H1 (cell line): ENCODE results near the gene NR2C2. TPM values are rescaled to one million over a fixed set of nuclear protein-coding genes. Genes with fewer than 3 reads are reported as not detected.

Source experiments
- CTCF ChIA-PET: fragments of 300-600 bp; sonication (Branson Sonifier 250); formaldehyde crosslinking; loops from one replicate; lab custom pipeline; 2021; ENCODE audit not compliant: partially characterized antibody; lab: Charles Lee
- POLR2A ChIA-PET: fragments of 300-600 bp; sonication (Branson Sonifier 250); formaldehyde crosslinking; loops from one replicate; lab custom pipeline; 2021; ENCODE audit warnings: inconsistent platforms; ENCODE audit not compliant: partially characterized antibody; lab: Charles Lee
- DNase-seq, 2 experiments: peaks; one replicate each; pipeline versions ENCODE4 v3.0.0 to v3.0.0-alpha.2; 2010 to 2022; ENCODE audit warnings: low spot score in 2 of 2, low read depth in 1 of 2, mixed read lengths in 1 of 2
- FAIRE-seq: peaks from 2 replicates; lab custom pipeline; 2011; peaks lifted over from hg19 to GRCh38; lab: Jason Lieb, UNC
- H2AFZ ChIP-seq: 2 replicates; pipeline ENCODE4 v1.8.1; 2012; ENCODE audit warnings: low read length, inconsistent platforms
- H2AK5ac ChIP-seq: 2 replicates; pipeline ENCODE4 v1.6.1; 2013; ENCODE audit warnings: low read depth, low read length
- H2BK120ac ChIP-seq: replicated peaks from 2 replicates; pipeline ENCODE3; 2013; ENCODE audit warnings: low read depth, low read length, inconsistent platforms
- H2BK12ac ChIP-seq: 2 replicates; pipeline ENCODE4 v1.6.1; 2013; ENCODE audit warnings: low read depth, low read length
- H2BK15ac ChIP-seq: 2 replicates; pipeline ENCODE4 v1.6.1; 2013; ENCODE audit warnings: low read length
- H2BK20ac ChIP-seq: 2 replicates; pipeline ENCODE4 v1.6.1; 2013; ENCODE audit warnings: low read length
- H2BK5ac ChIP-seq: 2 replicates; pipeline ENCODE4 v1.6.1; 2013; ENCODE audit warnings: low read depth, low read length
- H3K14ac ChIP-seq: 2 replicates; pipeline ENCODE4 v1.6.1; 2013; ENCODE audit warnings: inconsistent platforms; ENCODE audit not compliant: insufficient read length
- H3K18ac ChIP-seq: 2 replicates; pipeline ENCODE4 v1.6.1; 2013; ENCODE audit warnings: low read length; ENCODE audit errors: extremely low read depth
- H3K23ac ChIP-seq: 2 replicates; pipeline ENCODE4 v1.6.1; 2013; ENCODE audit warnings: inconsistent platforms; ENCODE audit not compliant: insufficient read length
- H3K23me2 ChIP-seq: 2 replicates; pipeline ENCODE4 v1.6.1; 2013; ENCODE audit warnings: low read depth, low read length
- H3K27ac ChIP-seq: 2 replicates; pipeline ENCODE4 v1.6.1; 2011; ENCODE audit warnings: low read depth, low read length, inconsistent platforms
- H3K27me3 ChIP-seq, 4 experiments: replicated peaks in 1 of 4; 1 replicate in 1 of 4; 2 replicates in 3 of 4; pipeline versions ENCODE4 v1.6.1 to v1.8.1; 2011 to 2013; ENCODE audit warnings: low read length in 3 of 4, mild to moderate bottlenecking in 3 of 4, inconsistent platforms in 2 of 4, mixed read lengths in 2 of 4, moderate library complexity in 1 of 4; ENCODE audit not compliant: control insufficient read depth in 3 of 4, insufficient read depth in 3 of 4; ENCODE audit errors: extremely low read depth in 1 of 4
- H3K36me3 ChIP-seq, 4 experiments: 2 replicates each; pipeline versions ENCODE4 v1.6.1 to v1.8.1; 2011 to 2013; ENCODE audit warnings: mild to moderate bottlenecking in 4 of 4, low read length in 3 of 4, moderate library complexity in 2 of 4, control low read depth in 1 of 4, inconsistent platforms in 1 of 4; ENCODE audit not compliant: insufficient read depth in 4 of 4, control insufficient read depth in 2 of 4
- H3K4ac ChIP-seq: replicated peaks from 2 replicates; pipeline ENCODE3; 2013; ENCODE audit warnings: low read length, low read depth, mixed read lengths, inconsistent platforms; ENCODE audit not compliant: insufficient read length
- H3K4me1 ChIP-seq, 4 experiments: replicated peaks in 1 of 4; 1 replicate in 1 of 4; 2 replicates in 3 of 4; pipeline versions ENCODE4 v1.6.1 to v1.8.1; 2011 to 2013; ENCODE audit warnings: low read length in 3 of 4, inconsistent platforms in 2 of 4, mixed read lengths in 1 of 4; ENCODE audit not compliant: insufficient read depth in 4 of 4, control insufficient read depth in 3 of 4
- H3K4me2 ChIP-seq, 2 experiments: 2 replicates each; pipeline versions ENCODE4 v1.6.1 to v1.8.1; 2011 to 2013; ENCODE audit warnings: low read depth in 2 of 2, low read length in 2 of 2, control low read depth in 1 of 2, inconsistent platforms in 1 of 2, mild to moderate bottlenecking in 1 of 2; ENCODE audit not compliant: insufficient read depth in 1 of 2
- H3K4me3 ChIP-seq, 4 experiments: fragments of 200-600, 300-600 bp in 1 of 4; sonication (generic), shearing (Covaris generic), sonication (Bioruptor Twin) in 1 of 4; 2 replicates each; pipeline versions ENCODE4 v1.5.1 to v1.8.1; 2011 to 2016; ENCODE audit warnings: low read length in 4 of 4, low read depth in 3 of 4, control low read depth in 2 of 4, inconsistent platforms in 2 of 4, mild to moderate bottlenecking in 2 of 4, mixed read lengths in 1 of 4, moderate library complexity in 1 of 4; ENCODE audit not compliant: insufficient read depth in 2 of 4; ENCODE audit errors: extremely low read depth in 1 of 4
- H3K56ac ChIP-seq: replicated peaks from 2 replicates; pipeline ENCODE3; 2013; ENCODE audit warnings: low read depth, mild to moderate bottlenecking, mixed read lengths, low read length, inconsistent platforms; ENCODE audit not compliant: insufficient read length
- H3K79me1 ChIP-seq: 2 replicates; pipeline ENCODE4 v1.6.1; 2013; ENCODE audit warnings: low read depth, low read length, control low read depth
- H3K79me2 ChIP-seq, 2 experiments: 2 replicates each; pipeline versions ENCODE4 v1.6.1 to v1.8.1; 2012 to 2013; ENCODE audit warnings: low read length in 2 of 2, mild to moderate bottlenecking in 2 of 2, inconsistent platforms in 1 of 2; ENCODE audit not compliant: insufficient read depth in 2 of 2, control insufficient read depth in 1 of 2
- H3K9ac ChIP-seq, 4 experiments: replicated peaks in 1 of 4; 1 replicate in 1 of 4; 2 replicates in 3 of 4; pipeline versions ENCODE4 v1.6.1 to v1.8.1; 2011 to 2013; ENCODE audit warnings: low read depth in 3 of 4, low read length in 3 of 4, control low read depth in 2 of 4, mild to moderate bottlenecking in 2 of 4, moderate library complexity in 2 of 4, inconsistent platforms in 1 of 4; ENCODE audit errors: extremely low read depth in 1 of 4
- H3K9me3 ChIP-seq, 2 experiments: 2 replicates each; pipeline versions ENCODE4 v1.6.1 to v1.8.1; 2012 to 2013; ENCODE audit warnings: mild to moderate bottlenecking in 2 of 2, moderate library complexity in 2 of 2, control low read depth in 1 of 2, inconsistent platforms in 1 of 2, low read depth in 1 of 2, low read length in 1 of 2, mixed read lengths in 1 of 2; ENCODE audit not compliant: insufficient read depth in 2 of 2
- H4K20me1 ChIP-seq, 2 experiments: replicated peaks in 1 of 2; 2 replicates each; pipeline versions ENCODE3 to v1.8.1; 2011 to 2013; ENCODE audit warnings: inconsistent platforms in 2 of 2, low read length in 2 of 2, mild to moderate bottlenecking in 1 of 2; ENCODE audit not compliant: insufficient read depth in 2 of 2, control insufficient read depth in 1 of 2
- H4K5ac ChIP-seq: 2 replicates; pipeline ENCODE4 v1.6.1; 2013; ENCODE audit warnings: low read length, low read depth, mixed read lengths, inconsistent platforms; ENCODE audit not compliant: insufficient read length
- H4K8ac ChIP-seq: 2 replicates; pipeline ENCODE4 v1.8.0; 2013; ENCODE audit warnings: mild to moderate bottlenecking, moderate library complexity, low read length, inconsistent platforms; ENCODE audit not compliant: insufficient read depth; ENCODE audit errors: extremely low read depth
- H4K91ac ChIP-seq: replicated peaks from 2 replicates; pipeline ENCODE3; 2013; ENCODE audit warnings: low read length, mixed read lengths, inconsistent platforms; ENCODE audit not compliant: insufficient read length
- BCL11A ChIP-seq, 2 experiments: IDR thresholded peaks; one replicate each; pipeline ENCODE4 v1.6.1; 2011; ENCODE audit warnings: low read depth in 2 of 2, low read length in 2 of 2, mild to moderate bottlenecking in 2 of 2
- KDM4A ChIP-seq: IDR thresholded peaks from one replicate; pipeline ENCODE4 v1.7.1; 2012; ENCODE audit warnings: low read depth, mild to moderate bottlenecking, moderate library complexity, low read length, inconsistent platforms; ENCODE audit not compliant: severe bottlenecking
- TAF7 ChIP-seq: optimal IDR thresholded peaks from 2 replicates; pipeline ENCODE3; 2011; ENCODE audit warnings: low read depth, mild to moderate bottlenecking, inconsistent platforms, low read length, moderate library complexity, borderline replicate concordance
- WGBS, 2 experiments: shearing (Covaris generic) in 1 of 2; methylation state at CpG; one replicate each; pipeline versions ENCODE4 v1.1.6 to v1.1.7; 2013 to 2015; ENCODE audit warnings: low lambda C conversion rate in 2 of 2, mixed read lengths in 2 of 2, inconsistent platforms in 1 of 2, low coverage in 1 of 2, missing lambda C conversion rate in 1 of 2; ENCODE audit not compliant: insufficient replicate concordance in 2 of 2, insufficient coverage in 1 of 2, insufficient read length in 1 of 2; ENCODE audit errors: extremely low coverage in 1 of 2, missing lambda C conversion rate in 1 of 2; 5-methylcytosine and 5-hydroxymethylcytosine counted together
- polyA plus RNA-seq, 7 experiments: library from polyadenylated mRNA; depleted of rRNA in 3 of 7; stranded (reverse) in 5 of 7; unstranded in 2 of 7; fragments of >200 nt in 5 of 7; fragments of 200-250 nt in 2 of 7; gene quantifications; 1 replicate in 5 of 7; 2 replicates in 1 of 7; 4 replicates in 1 of 7; pipeline versions ENCODE4 v1.2.1 to v1.2.3, GENCODE V29; 2011 to 2013; ENCODE audit warnings: missing spikeins in 2 of 7, mixed read lengths in 2 of 7
- total RNA-seq: library from RNA; stranded (reverse); fragmentation: NEBNext Ultra II Directional; extraction: Animal tissue kit (Norgen Biotek cat#: 25700); gene quantifications from 2 replicates; pipeline ENCODE4 v1.2.1, GENCODE V29; 2021

The NR2C2 gene
- total and polyA plus RNA-seq, 2 of the 8 experiments (the other 6 are each of a cell fraction or from before 2014, with no cell fraction given) = 16.6 to 44.4 TPM

DNA sequence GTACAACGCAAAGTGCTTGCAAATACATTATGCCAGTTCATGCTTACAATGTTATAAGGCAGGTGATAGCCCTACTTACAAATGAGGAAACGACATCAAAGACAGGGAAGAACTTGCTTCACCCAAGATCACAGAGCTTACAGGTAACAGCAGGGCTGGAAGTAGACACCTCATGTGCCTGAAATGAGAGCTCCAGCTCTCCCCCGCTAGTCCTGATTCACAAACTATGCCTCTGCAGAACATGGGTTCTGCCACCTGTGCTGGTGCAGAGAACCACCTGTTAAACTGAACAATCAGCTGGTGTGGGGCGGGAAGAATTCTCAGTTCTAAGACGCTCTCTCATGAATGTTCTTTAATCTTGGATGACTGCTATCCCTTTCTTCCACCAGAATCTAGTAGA is 144.2 kb downstream of the NR2C2 start:
- H3K79me1 ChIP-seq = no peaks in the 10 kb centered on the region; the same call in 1 of the 2 replicates

More for the DNA sequence above, 144.2 kb downstream of the NR2C2 start:
- H3K56ac ChIP-seq = no peak overlapping the region
- H4K8ac ChIP-seq = no peak overlapping the region
- peaks cover 4 to 19% (median 11%) of the 10 kb centered on the region in 4 experiments; a peak in 6 of 8 replicates for H3K36me3 ChIP-seq
- H3K4me3 ChIP-seq = no peak overlapping the region
- H2BK20ac ChIP-seq = no peak overlapping the region
- ChIA-PET POLR2A (interaction anchor here (0.8 kb wide), 1 partner anchor 10 kb away, joined by 4 read pairs; no protein-coding TSS in a partner anchor), CTCF (interaction anchor here (0.5 to 1.0 kb wide), 2 partner anchors 126 to 336 kb away, joined by 3 read pairs; partner anchors contain the start of gene EAF1)
- DNase-seq (no peak), FAIRE-seq (no peak)
- H3K27ac ChIP-seq = no peak overlapping the region
- H3K4me2 ChIP-seq = no peak overlapping the region
- no peaks in the 10 kb centered on the region for H3K79me2 ChIP-seq
- no peak overlapping the region for H2BK15ac ChIP-seq
- no peak overlapping the region for H3K9ac ChIP-seq
- TF ChIP-seq BCL11A (IDR thresholded peaks at IDR 0.05; ENCODE audit: low read depth in 2 of 2, low read length in 2 of 2) (no peak), TAF7 (no peak), KDM4A (no peak)
- H3K23ac ChIP-seq = no peak overlapping the region
- H3K18ac ChIP-seq = no peak overlapping the region
- H2AK5ac ChIP-seq = no peak overlapping the region
- no peak overlapping the region for H4K91ac ChIP-seq
- 74% methylated on average over 5 of the region's 5 CpGs; no CpG with 5 or more reads in 1 of the 2 experiments for WGBS, 2 experiments
- no peak overlapping the region for H4K5ac ChIP-seq
- H2BK120ac ChIP-seq = no peak overlapping the region
- no peaks in the 10 kb centered on the region for H3K27me3 ChIP-seq
- no peak overlapping the region for H2AFZ ChIP-seq
- peaks cover 0 to 1% of the 10 kb centered on the region in 2 experiments for H4K20me1 ChIP-seq
- H3K23me2 ChIP-seq = no peaks in the 10 kb centered on the region
- no peak overlapping the region for H3K4ac ChIP-seq
- H2BK12ac ChIP-seq = no peak overlapping the region
- H3K14ac ChIP-seq = no peak overlapping the region
- no peak overlapping the region for H2BK5ac ChIP-seq
- no peaks in the 10 kb centered on the region for H3K4me1 ChIP-seq
- no peaks in the 10 kb centered on the region for H3K9me3 ChIP-seq
